Left ventricle myocardium superior (tissue), 1 donor: ENCODE measurements around the gene MAD1L1. TPM values are rescaled to one million over a fixed set of nuclear protein-coding genes. Genes with fewer than 3 reads are reported as not detected.

Experiments used
- ATAC-seq: fragments of 200-7000 bp; cut with Tn5 transposase; one replicate; pipeline ENCODE4 v1.9.1; 2020; ENCODE audit warnings: mild to moderate bottlenecking, moderate library complexity
- DNase-seq: peaks from one replicate; pipeline ENCODE4 v3.0.0-alpha.2; 2020
- intact Hi-C: fragments of 100-400 bp; cut with micrococcal nuclease; formaldehyde crosslinking; loops from one replicate; pipeline ENCODE4 v1.11.0; 2022
- total RNA-seq: library from RNA; stranded (reverse); fragmentation: NEBNext Ultra II Directional; extraction: Animal tissue kit (Norgen Biotek cat#: 25700); gene quantifications from one replicate; pipeline ENCODE4 v1.2.1, GENCODE V29; 2021
- donor health status: DM: no; HTN: yes; CAD: no; lungs with severe emphysema.

The MAD1L1 gene
- total RNA-seq, 1 donor from 2014 or later: 19.1 TPM

- ATAC-seq: no peak
- intact Hi-C loops: no loop called here
- peak; percentile 22 for DNase-seq
These were observed 314.6 kb downstream of the MAD1L1 start for GRCh38 chr7:1918063-1918645.

- ATAC-seq (no peak), DNase-seq (peak; percentile 31)
- intact Hi-C loops: no loop called here
These were observed 315.3 kb downstream of the MAD1L1 start for GRCh38 chr7:1917221-1918062.

- intact Hi-C loops: no loop called here
- ATAC-seq (no peak), DNase-seq (no peak)
These were observed 316.2 kb downstream of the MAD1L1 start for GRCh38 chr7:1916601-1916970.

- no peak for ATAC-seq
- peak; percentile 37 for DNase-seq
- intact Hi-C loops: no loop called here
These were observed 316.7 kb downstream of the MAD1L1 start for GRCh38 chr7:1915956-1916600.

GRCh38 chr7:1915326-1915725, 317.4 kb downstream of the MAD1L1 start:
- intact Hi-C loops: no loop called here
- ATAC-seq: no peak
- peak; percentile 18 for DNase-seq

- DNase-seq: no peak
- no peak for ATAC-seq
- intact Hi-C loops: no loop called here
These were observed 318.0 kb downstream of the MAD1L1 start for GRCh38 chr7:1914743-1915142.

GRCh38 chr7:1914321-1914720, 318.4 kb downstream of the MAD1L1 start:
- peak; percentile 83 for DNase-seq
- intact Hi-C loops: no loop called here
- peak; percentile 61 for ATAC-seq

GRCh38 chr7:1913466-1914282, 319.1 kb downstream of the MAD1L1 start:
- DNase-seq (peak; percentile 36), ATAC-seq (peak; percentile 39)
- intact Hi-C loops: no loop called here

- peak; percentile 40 for ATAC-seq
- peak; percentile 60 for DNase-seq
- intact Hi-C loops: no loop called here
These were observed 319.9 kb downstream of the MAD1L1 start for GRCh38 chr7:1912593-1913465.

- DNase-seq (peak; percentile 21), ATAC-seq (no peak)
- intact Hi-C loops: no loop called here
These were observed 321.2 kb downstream of the MAD1L1 start for GRCh38 chr7:1911571-1911970.

- intact Hi-C loops: no loop called here
- ATAC-seq: no peak
- DNase-seq: peak; percentile 14
These were observed 321.9 kb downstream of the MAD1L1 start for GRCh38 chr7:1910827-1911226.

- intact Hi-C loops: no loop called here
- DNase-seq: peak; percentile 21
- ATAC-seq: no peak
These were observed 322.6 kb downstream of the MAD1L1 start for GRCh38 chr7:1910081-1910685.

- peak; percentile 18 for DNase-seq
- ATAC-seq: no peak
- intact Hi-C loops: no loop called here
These were observed 323.3 kb downstream of the MAD1L1 start for GRCh38 chr7:1909476-1909875.

GRCh38 chr7:1908823-1909420, 323.8 kb downstream of the MAD1L1 start:
- intact Hi-C loops: no loop called here
- no peak for ATAC-seq
- DNase-seq: peak; percentile 27

GRCh38 chr7:1907751-1908365, 324.9 kb downstream of the MAD1L1 start:
- intact Hi-C loops: no loop called here
- DNase-seq: peak; percentile 18
- ATAC-seq: no peak

GRCh38 chr7:1906988-1907745, 325.6 kb downstream of the MAD1L1 start:
- intact Hi-C loops: no loop called here
- ATAC-seq: no peak
- peak; percentile 20 for DNase-seq
